Epithelial cell of prostate (primary cell): ENCODE results near the gene KAT6B.
"Not testable (repeated sequence)": the region's sequence is repeated elsewhere in the genome, so short reads cannot be mapped to it uniquely, and the experiment has no call there.

Source experiments
- DNase-seq: peaks from one replicate; pipeline ENCODE4 v3.0.0-alpha.2; 2011; ENCODE audit warnings: low read depth, low spot score
- H3K27ac ChIP-seq: fragments of 450-650 bp; 2 replicates; pipeline ENCODE4 v1.5.1; 2017; ENCODE audit warnings: mild to moderate bottlenecking

The KAT6B gene

DNA sequence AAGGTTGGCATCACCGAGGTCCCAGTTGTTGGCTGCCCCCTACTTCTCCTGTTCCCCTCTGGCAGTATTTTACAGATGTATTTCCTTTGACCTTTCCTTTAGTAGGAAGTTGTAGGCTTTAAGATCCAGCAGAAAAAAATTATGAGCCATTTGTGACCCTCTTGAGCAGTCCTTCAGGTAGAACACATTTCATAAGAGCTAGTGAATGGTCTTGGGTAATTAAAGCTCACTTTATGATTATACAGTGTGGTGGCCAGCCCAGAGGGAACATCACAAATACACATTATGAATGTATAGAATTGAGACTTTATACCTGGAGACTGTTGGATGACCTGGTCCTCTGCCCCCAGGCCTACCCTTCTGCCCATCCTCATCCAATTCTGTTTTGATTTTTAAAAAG, 57.0 kb downstream of the KAT6B start:
- H3K27ac ChIP-seq = no peak overlapping the region
- no peak for DNase-seq

DNA sequence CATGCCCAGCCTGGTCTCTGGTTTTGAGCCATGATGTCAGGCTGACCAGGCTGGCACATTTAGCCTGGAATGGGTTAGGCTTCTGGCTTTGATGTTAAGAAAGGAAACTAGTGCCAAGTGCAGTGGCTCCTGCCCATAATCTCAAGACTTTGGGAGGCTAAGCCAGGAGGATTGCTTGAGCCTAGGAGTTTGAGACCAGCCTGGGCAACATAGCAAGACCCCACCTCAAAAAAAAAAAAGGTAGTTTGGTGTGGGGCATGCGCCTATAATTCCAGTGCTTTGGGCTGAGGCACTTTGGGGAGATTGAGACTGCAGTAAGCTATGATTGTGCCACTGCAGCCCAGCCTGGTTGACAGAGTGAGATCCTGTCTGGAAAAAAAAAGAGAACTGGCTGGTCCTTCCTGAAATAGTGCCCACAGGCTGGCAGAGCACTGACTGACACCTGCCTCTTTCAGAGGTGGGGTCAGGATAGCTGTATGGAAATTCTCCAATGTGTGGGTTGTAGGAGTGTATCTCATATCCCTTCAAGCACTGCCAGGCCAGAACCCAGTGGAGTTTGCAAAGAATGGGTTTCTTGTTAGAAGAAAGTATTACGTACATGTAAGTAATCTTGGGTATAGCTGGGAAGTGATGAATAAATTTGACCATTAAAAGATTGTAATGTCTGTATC, 61.3 kb downstream of the KAT6B start:
- DNase-seq = no peak
- no peak overlapping the region for H3K27ac ChIP-seq

DNA sequence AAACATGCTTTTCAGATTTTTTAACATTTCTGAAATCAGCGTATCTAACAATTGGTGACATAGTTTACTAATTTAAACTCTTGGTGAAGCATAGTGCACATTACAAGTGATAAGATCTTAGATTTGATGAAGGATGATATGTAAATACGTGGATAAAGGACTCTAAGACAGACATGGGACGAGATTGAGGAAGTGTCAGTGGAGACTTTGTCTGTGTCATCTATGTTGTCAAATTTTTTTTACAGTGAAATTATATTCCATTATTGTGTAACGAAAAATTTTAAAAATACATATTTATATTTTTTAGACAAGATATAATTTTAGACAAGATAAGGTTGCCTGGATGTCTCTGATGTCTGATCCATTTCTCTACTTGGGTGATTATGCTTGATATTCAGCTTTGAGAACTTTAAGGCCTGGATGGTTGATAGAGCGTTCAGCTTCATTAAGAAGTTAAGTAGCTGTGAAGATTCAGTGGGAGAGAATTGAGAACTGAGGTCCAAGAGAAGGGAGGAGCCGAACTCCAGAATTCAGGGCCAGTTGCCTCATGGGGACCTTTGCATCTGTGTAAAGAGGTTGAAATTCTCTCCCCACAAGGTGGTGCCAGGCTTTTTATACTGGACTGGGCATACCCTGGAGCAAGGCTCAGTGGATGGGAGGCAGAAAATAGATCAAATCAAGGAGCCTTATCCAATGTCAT, 62.7 kb downstream of the KAT6B start:
- DNase-seq = no peak
- no peak overlapping the region for H3K27ac ChIP-seq

DNA sequence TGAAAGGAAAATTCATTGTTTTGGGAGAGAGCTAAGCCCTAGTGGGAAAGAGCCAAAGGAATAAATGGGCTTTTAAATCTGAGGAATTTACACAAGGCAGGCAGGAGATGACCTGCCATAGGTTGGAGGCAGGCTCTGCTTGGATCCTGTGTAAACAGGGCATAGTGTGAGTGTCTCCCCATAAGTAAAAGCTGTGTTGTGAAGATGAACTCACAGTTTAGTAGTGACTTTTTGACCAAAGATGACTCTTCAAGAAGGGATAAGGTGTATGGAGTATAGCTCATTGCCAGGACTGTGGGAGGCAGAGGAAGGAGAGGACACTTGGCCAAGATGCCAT, 63.2 kb downstream of the KAT6B start:
- DNase-seq = no peak
- no peak overlapping the region for H3K27ac ChIP-seq

DNA sequence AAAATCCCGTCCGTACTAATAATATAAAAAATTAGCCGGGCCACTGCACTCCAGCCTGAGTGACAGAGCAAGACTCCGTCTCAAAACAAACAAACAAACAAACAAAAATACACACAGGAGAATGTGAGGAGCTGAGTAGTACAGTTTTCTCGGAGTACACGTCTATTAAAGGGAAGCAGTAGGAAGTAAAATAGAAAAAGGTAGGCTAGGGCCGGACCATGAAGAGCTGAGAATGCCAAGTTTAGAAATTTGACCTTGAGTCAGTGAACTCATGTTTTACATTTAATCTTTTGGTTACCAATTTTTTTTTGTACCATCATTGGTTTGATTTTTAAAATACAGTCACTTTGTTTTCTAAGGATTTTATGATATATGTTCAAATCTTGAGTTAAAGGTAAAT, 64.1 kb downstream of the KAT6B start:
- DNase-seq = no peak
- no peak overlapping the region for H3K27ac ChIP-seq

DNA sequence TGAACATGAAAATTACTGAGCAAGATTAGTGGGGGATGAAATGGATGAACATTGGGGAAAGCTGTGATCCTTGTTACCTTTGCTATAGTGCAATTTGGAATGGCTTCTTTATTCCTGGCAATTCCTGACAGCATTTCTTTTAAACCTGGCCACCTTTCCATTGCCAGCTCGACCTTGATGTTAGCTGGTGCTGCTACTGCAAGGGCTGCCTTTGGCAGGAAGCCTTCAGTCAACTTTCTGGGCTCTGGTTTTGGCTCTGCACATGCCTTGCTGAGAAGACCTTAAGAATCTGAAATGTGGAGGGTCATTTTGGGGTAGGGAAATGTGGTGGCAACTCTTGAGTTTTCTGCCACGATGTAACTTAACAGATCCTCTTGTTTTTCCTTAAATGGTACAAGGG, 64.7 kb downstream of the KAT6B start:
- no peak overlapping the region for H3K27ac ChIP-seq
- no peak for DNase-seq

DNA sequence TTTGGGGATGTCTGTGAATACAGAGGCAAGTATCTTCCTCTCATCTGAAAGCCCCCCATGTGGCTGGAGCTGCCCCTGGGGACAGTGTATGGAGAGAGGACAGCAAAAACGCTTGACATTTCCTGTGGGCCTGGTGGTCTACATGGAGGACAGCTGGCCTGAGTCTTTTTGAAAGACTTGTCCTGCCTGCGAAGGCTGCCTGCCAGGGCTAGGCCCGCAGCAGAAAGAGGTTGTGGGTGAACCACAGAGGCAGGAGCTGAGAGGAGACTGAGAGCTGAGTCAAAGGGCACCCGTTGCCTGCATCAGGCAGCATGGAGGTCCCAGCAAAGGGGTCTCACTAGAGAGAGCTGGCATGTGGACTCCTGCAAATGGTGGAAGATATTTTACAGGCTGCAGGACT, 66.4 kb downstream of the KAT6B start:
- DNase-seq = no peak
- no peak overlapping the region for H3K27ac ChIP-seq

DNA sequence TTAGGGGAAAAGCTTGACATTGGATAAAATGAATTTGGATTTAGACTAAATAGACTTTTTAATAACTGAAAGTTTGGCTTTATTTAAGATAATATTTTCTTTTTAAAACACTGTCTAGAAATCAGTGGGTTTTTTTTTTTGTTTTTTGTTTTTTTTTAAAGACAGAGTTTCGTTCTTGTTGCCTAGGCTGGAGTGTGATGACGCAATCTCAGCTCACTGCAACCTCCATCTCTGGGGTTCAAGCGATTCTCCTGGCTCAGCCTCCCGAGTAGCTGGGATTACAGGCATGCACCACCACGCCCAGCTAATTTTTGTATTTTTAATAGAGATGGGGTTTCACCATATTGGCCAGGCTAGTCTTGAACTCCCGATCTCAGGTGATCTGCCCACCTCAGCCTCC, 66.9 kb downstream of the KAT6B start:
- not testable (repeated sequence) for DNase-seq

DNA sequence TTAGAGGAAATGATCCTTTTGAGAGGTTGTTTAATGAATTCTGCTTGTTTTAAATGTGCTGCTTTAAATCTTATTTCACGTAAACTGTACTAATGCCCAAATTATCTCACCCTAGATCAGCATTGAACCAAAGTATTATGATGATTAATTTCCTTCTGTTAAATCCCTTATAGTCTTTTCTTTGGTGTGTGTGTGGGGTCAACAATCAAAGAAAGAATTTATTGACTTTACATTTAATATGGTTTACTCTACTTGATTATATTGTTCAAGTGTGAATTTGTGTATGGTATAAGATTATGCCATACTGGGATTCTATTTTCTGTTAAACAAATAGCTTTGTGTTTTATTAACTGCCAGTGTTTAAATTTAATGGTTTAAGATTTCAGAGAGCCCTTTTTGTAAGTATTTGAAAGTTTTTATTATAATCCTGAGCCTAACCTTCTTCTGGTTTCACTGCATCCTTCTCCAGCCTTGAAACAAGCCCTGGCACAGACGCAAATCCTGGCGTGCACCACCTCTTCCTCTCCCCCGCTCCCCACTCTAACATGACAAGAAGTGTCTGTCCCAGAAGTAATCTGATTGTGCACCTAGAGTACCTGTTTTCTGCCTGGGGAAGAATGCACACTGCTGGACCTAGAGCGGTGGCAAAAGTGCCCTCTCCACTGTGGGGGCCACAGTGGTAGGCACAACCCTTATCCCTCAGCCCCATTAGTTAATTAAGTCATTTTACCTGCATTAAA, 70.6 kb downstream of the KAT6B start:
- no peak for DNase-seq
- peak overlapping the region; percentile 52 for H3K27ac ChIP-seq

More for the DNA sequence above, 66.9 kb downstream of the KAT6B start:
- H3K27ac ChIP-seq = not testable (repeated sequence)

DNA sequence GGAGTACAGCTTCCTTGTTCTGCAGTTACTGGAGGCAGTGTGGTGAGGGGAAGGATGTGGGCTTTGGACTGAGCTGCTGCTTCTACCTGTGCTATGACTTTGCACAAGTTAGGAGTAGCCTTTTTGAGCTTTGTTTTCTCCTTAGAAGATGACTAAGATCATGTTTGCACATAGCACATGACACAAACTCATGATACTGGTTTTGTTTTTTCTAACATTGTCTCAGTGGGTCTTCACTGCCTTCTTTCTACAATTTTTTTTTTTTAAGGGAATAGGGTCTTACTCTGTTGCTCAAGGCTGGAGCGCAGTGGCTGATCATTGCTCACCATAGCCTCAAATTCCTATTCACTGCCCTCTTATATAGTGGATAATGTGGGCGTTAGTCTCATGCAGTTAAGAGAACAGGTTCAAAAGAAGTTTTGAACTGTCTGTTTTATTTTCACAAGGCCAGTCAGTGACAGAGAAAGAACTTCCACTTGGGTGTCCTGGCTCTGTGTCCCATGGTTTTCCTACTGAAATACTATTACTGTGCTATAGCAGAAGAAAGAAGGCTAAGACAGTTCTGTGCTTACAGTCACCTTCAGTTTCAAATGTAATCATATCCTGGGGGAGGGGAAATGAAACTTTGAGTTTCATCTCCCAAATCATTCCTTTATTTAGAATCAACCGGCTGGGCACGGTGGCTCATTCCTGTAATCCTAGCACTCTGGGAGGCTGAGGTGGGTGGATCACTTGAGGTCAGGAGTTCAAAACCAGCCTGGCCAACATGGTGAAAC, 72.0 kb downstream of the KAT6B start:
- H3K27ac ChIP-seq = peak overlapping the region; percentile 52
- DNase-seq = peak; percentile 55

DNA sequence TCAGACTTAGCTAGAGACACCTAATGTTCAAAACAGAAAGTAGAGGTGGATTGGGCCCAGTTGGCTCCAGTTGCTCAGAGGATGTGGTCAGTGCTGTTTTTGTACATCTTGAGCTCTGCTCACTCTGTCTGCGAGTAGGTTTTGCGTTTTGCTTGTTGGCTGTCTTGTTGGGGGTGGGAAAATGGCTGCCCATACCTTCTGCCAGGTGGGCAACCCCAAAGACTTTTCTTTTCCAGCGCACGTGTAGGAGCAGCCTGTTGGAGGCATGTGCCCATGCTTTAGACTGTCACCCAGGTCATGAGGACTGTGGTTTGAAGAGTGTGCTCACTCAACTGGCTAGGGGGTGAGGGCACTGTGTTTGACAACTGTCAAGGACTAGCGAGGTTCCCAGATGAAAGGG, 73.9 kb downstream of the KAT6B start:
- no peak for DNase-seq
- H3K27ac ChIP-seq = no peak overlapping the region

DNA sequence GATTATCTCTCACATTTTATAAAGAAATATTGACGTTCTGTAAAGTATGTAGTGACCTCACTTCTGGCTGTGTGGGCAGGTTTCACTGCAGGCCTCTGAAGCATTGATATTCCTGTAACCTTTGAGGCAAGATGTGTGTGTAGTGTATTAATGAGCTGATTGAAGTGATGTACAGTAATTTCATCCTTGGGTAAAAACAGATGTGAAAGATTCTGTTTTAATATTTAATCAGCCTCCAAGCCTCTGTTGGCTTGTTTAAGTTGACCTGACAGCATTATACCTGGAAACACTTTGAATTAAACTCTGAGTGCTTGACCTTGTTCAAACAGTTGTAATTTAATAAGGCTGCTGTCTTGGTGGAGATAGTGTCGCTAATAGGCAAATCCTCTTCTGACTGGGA, 74.9 kb downstream of the KAT6B start:
- H3K27ac ChIP-seq = no peak overlapping the region
- DNase-seq = no peak

DNA sequence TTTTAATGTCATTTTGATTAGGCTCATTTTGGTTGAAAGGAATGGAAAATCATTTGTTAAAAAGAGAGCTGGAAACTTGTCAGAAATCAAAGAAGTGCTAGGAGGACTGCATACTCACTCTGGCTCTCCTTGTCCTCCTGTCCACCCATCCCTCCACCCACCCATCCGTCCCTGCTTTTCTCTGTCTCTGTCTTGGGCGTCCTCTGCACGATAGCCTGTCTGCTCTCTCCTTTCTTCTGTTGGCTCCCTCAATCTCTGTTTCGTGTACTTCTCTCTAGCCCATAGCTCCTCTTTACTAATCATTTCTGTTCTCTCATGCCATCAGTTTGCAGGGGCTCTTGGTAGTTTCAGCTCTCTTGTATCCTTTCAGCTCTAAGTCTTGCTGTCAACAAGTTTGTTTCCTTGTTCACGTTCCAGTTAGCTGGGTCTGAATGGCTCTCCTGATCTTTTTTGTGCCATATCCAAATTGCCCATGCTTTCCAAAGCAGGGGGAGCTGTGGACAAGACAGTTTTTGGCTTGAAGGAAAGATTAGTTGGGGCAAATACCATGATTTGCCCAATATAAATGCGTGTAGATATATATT, 75.6 kb downstream of the KAT6B start:
- H3K27ac ChIP-seq = no peak overlapping the region
- DNase-seq = no peak

DNA sequence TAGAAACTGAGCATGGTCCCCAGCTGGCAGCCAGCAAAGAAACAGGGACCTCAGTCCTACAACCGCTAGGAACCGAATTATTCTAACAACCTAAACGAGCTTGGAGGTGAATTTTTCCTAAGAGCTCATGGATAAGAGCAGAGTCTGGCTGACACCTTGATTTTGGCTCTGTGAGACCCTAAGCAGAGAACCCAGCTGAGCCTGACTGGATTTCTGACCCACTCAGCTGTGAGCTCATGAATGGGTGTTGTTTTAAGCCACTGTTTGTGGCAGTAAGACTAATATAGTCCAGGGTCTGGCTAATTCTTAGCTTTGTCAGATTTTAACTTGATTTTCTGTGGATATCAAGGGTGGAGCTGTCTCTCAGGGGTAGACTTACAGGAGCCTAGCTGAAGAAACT, 77.1 kb downstream of the KAT6B start:
- DNase-seq = no peak
- no peak overlapping the region for H3K27ac ChIP-seq

DNA sequence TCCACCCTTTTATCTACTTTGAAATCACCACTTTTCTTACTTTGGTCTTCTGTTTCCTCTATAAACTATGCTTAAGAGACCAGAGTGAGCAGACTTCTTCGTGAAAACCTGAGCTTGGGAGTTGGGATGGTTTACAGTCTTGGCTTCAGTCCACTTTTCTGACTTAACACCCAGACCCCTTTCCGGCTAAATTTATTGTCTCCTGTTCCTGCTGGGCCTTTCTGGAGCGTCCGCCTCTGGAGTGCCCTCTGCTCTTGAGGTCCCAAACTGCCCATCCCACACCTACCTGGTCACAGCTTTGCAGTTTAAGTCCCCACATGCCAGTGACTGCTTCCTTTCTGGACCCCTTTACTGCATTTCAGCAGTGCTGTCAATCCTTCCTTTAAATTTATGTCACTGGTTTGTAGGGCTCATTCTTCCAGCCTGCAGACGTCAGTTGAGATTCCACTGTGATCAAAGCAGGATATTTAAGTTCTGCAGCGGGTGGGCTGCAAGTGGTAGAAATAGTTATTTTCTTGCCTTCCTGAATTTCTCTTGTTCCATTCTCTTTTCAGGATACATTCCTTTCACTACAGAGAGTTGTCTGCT, 80.3 kb downstream of the KAT6B start:
- no peak overlapping the region for H3K27ac ChIP-seq
- no peak for DNase-seq

DNA sequence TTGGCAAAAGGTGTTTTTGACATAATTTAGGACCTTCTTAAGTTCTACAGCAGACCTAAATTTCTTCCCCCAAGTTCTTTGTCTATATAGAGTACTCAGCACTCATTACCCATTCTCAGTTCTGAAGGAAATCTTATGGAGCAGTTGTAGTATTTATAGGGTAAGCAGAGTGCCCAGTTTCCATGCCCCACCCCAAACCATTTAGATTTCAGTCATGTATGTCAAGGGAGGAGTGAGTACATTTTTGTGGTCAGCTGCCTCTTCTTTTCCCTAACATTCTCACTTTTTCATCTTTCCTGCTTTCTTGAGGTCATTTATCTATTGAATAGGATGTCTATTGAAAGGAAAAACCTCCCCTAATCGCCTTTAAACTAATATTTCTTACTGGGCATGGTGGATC, 83.3 kb downstream of the KAT6B start:
- DNase-seq = no peak
- no peak overlapping the region for H3K27ac ChIP-seq

DNA sequence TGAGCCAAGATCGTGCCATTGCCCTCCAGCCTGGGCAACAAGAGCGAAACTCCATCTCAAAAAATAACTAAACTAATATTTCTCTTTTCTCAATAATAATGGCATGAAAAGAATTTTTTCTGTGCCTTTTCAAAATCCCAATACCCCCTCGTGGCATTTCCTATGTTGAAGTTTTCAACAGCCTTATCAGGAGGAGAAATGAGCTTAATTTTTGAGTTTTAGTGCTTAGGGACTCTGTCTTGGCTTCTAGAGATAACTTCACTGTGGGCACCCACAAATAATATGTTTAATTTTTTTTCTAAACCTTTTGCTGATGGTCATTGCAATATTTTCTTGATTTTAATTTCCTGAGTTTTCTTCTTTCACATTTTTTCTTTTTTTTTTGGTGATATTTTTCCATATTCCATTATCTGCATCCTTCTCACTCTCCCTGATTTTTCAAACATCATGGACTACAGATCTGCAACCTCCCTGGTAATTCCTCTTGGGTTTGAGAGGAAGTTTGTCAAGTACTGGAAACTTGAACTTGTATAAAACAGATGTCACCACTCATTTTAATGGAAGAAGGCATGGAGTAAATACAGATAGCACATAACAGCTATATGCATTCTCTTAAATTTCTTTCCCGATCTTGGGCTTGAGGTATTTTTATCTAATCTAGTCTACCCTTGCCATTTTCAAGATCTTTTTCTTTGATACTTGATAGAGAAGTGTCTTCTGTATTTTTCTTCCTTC, 84.0 kb downstream of the KAT6B start:
- H3K27ac ChIP-seq = no peak overlapping the region
- no peak for DNase-seq

DNA sequence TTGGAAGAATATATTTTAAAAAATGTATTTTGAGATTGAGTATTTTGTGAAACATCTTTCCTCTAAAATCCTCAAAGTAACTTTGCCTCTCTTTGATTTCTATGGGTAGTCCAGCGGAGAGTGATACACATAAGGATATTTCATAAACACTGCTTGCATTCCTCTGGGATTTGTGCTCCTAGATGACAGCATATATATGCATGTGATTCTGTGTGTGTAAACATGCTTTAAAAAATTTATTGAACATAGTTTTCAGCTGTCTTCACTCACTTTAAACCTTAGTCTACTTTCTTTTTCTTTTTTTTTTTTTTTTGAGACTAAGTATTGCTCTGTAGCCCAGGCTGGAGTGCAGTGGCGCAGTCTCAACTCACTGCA, 84.6 kb downstream of the KAT6B start:
- H3K27ac ChIP-seq = no peak overlapping the region
- no peak for DNase-seq

DNA sequence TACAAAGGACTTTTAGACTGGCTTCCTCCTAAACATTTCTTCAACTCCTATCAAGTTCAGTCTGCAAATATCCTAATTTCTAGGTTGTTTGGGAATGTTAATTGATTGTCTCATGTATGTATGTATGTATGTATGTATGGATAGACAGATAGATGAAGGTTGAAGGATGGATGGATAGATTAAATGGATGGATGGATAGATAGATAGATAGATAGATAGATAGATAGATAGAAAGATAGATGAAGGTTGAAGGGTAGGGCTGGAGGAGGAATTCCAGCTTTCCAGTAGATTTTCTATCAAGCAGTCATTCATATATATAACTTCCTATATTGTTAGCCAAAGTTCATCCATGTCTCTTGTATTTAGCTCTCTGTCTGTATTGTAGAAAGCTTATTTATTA, 85.8 kb downstream of the KAT6B start:
- no peak overlapping the region for H3K27ac ChIP-seq
- no peak for DNase-seq

DNA sequence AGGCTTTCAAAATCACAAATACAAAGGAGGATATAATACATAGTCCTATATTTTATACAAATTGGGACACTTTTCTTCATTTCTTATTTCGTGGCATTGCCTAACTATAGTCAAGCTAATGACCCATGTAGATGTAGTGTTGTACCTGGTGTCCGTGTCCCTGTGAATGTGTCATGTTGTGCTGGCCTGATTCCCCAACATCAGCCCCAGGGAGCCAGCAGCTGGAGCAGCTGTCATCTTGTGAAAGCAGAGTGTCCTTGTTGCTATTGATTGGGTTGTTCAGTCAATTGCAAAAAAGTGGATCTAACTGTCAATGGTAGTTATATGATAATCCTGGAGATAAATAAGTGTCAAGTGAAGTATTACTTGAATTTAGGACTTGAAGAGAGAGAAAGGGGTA, 86.3 kb downstream of the KAT6B start:
- no peak overlapping the region for H3K27ac ChIP-seq
- DNase-seq = no peak
